ENCODE results near the gene RASSF1.

DNA sequence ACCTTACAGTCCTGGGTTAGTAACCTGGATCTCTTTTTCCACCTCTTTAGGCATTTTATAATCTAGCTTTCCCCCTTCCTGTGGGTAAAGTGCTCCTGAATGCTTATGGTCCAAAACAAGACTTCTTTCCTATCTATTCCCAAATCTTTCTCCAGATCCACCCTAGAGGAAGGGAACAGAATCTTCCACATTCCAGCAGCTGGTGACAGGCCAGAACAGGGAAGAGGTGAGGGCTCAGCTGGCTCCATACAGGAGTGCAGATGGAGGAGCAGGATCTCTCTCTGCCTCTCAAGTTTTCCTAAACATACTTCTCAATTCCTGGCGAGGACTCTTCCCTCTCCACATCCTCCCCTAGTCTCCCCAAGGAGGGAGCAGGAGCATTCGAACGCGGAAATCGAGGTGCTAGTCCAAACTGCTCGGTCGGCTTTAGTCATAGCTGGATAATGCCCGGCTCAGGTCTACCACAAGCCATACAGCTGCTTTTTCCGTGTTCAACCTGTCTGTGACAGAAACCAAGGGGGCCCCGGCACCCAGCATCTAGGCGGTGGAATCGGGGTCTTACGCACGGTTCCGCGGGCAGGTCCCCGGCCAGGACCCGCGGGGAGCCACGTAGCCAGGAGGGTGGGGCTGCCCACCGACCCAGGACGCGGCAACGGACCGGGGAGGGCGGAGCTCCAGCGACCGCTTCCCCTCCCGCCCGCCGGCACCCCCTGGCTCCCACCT, 4.0 kb downstream of the RASSF1 start:
- TF ChIP-seq POLR2A (IDR thresholded peaks at IDR 0.05): no peak
- TF ChIP-seq, protein P1, sequence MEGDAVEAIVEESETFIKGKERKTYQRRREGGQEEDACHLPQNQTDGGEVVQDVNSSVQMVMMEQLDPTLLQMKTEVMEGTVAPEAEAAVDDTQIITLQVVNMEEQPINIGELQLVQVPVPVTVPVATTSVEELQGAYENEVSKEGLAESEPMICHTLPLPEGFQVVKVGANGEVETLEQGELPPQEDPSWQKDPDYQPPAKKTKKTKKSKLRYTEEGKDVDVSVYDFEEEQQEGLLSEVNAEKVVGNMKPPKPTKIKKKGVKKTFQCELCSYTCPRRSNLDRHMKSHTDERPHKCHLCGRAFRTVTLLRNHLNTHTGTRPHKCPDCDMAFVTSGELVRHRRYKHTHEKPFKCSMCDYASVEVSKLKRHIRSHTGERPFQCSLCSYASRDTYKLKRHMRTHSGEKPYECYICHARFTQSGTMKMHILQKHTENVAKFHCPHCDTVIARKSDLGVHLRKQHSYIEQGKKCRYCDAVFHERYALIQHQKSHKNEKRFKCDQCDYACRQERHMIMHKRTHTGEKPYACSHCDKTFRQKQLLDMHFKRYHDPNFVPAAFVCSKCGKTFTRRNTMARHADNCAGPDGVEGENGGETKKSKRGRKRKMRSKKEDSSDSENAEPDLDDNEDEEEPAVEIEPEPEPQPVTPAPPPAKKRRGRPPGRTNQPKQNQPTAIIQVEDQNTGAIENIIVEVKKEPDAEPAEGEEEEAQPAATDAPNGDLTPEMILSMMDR (IDR thresholded peaks at IDR 0.05): peak in 1 of 7 experiments; percentile 10

Data from body of pancreas (tissue), 4 donors.